Measurements from ENCODE around the gene MYH11. TPM values are rescaled to one million over a fixed set of nuclear protein-coding genes. Genes with fewer than 3 reads are reported as not detected.

The MYH11 gene
- total and polyA plus RNA-seq, 2 donors (not counting 1 experiment from before 2014, with no cell fraction given): 1.3 to 14.5 TPM

- Histone ChIP-seq H2AFZ (ENCODE audit: low read length) (no peak overlapping the region), H3K9ac (ENCODE audit: insufficient read depth, low read length) (no peak overlapping the region), H3K79me2 (ENCODE audit: control insufficient read depth, insufficient read depth, low read length) (no peaks in the 10 kb centered on the region), H3K4me1 (ENCODE audit: control insufficient read depth, extremely low read depth, insufficient read depth, low read length) (no peaks in the 10 kb centered on the region), H3K27ac (ENCODE audit: insufficient read depth, low read length) (no peak overlapping the region), H3K36me3 (ENCODE audit: control insufficient read depth, insufficient read depth, low read length) (no peaks in the 10 kb centered on the region), H3K9me3 (ENCODE audit: control insufficient read depth, insufficient read depth, low read depth, low read length) (no peaks in the 10 kb centered on the region), H3K4me3 (replicated peaks in 1 of 4; ENCODE audit: control extremely low read depth in 1 of 4, insufficient read depth in 1 of 4, low read depth in 3 of 4, low read length in 4 of 4) (no peak overlapping the region), H3K27me3 (ENCODE audit: control insufficient read depth, insufficient read depth, low read length) (peaks cover 9% of the 10 kb centered on the region), H3K4me2 (ENCODE audit: extremely low read depth, insufficient read depth, low read length) (no peak overlapping the region), H4K20me1 (ENCODE audit: control insufficient read depth, extremely low read depth, insufficient read depth, low read length) (no peaks in the 10 kb centered on the region)
- TF ChIP-seq EZH2 (IDR thresholded peaks at IDR 0.05; ENCODE audit: low read length, missing control alignments): no peak
- TF ChIP-seq, protein P1, sequence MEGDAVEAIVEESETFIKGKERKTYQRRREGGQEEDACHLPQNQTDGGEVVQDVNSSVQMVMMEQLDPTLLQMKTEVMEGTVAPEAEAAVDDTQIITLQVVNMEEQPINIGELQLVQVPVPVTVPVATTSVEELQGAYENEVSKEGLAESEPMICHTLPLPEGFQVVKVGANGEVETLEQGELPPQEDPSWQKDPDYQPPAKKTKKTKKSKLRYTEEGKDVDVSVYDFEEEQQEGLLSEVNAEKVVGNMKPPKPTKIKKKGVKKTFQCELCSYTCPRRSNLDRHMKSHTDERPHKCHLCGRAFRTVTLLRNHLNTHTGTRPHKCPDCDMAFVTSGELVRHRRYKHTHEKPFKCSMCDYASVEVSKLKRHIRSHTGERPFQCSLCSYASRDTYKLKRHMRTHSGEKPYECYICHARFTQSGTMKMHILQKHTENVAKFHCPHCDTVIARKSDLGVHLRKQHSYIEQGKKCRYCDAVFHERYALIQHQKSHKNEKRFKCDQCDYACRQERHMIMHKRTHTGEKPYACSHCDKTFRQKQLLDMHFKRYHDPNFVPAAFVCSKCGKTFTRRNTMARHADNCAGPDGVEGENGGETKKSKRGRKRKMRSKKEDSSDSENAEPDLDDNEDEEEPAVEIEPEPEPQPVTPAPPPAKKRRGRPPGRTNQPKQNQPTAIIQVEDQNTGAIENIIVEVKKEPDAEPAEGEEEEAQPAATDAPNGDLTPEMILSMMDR (conservative IDR thresholded peaks at IDR 0.05 in 1 of 2, IDR thresholded peaks at IDR 0.05 in 1 of 2; ENCODE audit: low read depth in 1 of 2, low read length in 2 of 2): no peak
- no peak for DNase-seq (ENCODE audit: low read depth in 2 of 2)
Measured at GRCh38 chr16:15783985-15784384, 72.8 kb downstream of the MYH11 start.

DNA sequence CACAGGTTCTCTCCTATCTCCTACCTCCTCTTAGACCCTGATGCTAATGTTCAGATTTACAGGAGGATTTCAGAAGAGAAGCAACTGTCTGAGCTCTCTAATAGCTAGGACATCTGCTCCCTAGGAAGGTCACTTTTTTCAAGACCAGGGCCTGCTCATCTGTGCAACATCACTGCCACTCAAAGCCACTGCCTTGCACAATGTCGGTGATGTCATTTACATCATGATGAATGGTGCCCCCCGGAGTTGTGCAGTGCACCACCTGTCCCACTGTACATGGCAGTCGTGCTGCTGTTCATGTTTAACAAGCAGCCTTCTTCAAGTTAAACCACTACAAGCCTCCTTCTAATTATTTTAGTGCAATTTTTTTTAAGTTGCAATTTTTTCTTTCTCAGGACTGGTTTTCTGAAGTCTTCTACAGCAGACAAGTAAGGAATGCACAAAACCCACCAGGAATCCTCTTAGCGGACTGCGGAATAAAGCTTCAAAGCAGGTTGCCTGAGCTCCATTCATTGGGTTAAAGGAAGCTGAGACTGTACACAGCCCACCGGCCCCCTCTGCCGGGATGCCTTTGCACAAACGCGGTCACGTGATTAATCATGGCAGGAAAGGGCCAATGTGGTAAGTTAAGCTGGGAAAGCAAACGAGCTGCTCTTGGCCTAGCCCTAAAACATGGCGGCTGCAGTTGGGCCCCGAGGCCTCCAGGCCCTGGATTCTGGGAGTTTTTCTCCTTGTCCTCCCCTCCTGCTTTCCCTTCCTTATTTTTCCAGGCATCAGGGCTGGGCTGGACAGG lies 74.1 kb downstream of the MYH11 start:
- Histone ChIP-seq H3K4me2 (ENCODE audit: extremely low read depth, insufficient read depth, low read length) (no peak overlapping the region), H3K9ac (ENCODE audit: insufficient read depth, low read length) (no peak overlapping the region), H3K9me3 (ENCODE audit: control insufficient read depth, insufficient read depth, low read depth, low read length) (no peaks in the 10 kb centered on the region), H2AFZ (ENCODE audit: low read length) (no peak overlapping the region), H3K79me2 (ENCODE audit: control insufficient read depth, insufficient read depth, low read length) (no peaks in the 10 kb centered on the region), H3K27ac (ENCODE audit: insufficient read depth, low read length) (no peak overlapping the region), H3K36me3 (ENCODE audit: control insufficient read depth, insufficient read depth, low read length) (no peaks in the 10 kb centered on the region), H3K27me3 (ENCODE audit: control insufficient read depth, insufficient read depth, low read length) (peaks cover 9% of the 10 kb centered on the region), H3K4me3 (replicated peaks in 1 of 4; ENCODE audit: control extremely low read depth in 1 of 4, insufficient read depth in 1 of 4, low read depth in 3 of 4, low read length in 4 of 4) (no peak overlapping the region), H4K20me1 (ENCODE audit: control insufficient read depth, extremely low read depth, insufficient read depth, low read length) (no peaks in the 10 kb centered on the region), H3K4me1 (ENCODE audit: control insufficient read depth, extremely low read depth, insufficient read depth, low read length) (no peaks in the 10 kb centered on the region)
- TF ChIP-seq, protein P1 (conservative IDR thresholded peaks at IDR 0.05 in 1 of 2, IDR thresholded peaks at IDR 0.05 in 1 of 2; ENCODE audit: low read depth in 1 of 2, low read length in 2 of 2): no peak
- TF ChIP-seq EZH2 (IDR thresholded peaks at IDR 0.05; ENCODE audit: low read length, missing control alignments): no peak
- DNase-seq (ENCODE audit: low read depth in 2 of 2): peak in 1 of 2 donors; percentile 25

GRCh38 chr16:15781650-15782049 lies 75.2 kb downstream of the MYH11 start:
- H4K20me1 ChIP-seq (ENCODE audit: control insufficient read depth, extremely low read depth, insufficient read depth, low read length): no peaks in the 10 kb centered on the region
- no peak overlapping the region for H3K9ac ChIP-seq (ENCODE audit: insufficient read depth, low read length)
- H3K4me3 ChIP-seq (replicated peaks in 1 of 4; ENCODE audit: control extremely low read depth in 1 of 4, insufficient read depth in 1 of 4, low read depth in 3 of 4, low read length in 4 of 4): no peak overlapping the region
- peaks cover 9% of the 10 kb centered on the region for H3K27me3 ChIP-seq (ENCODE audit: control insufficient read depth, insufficient read depth, low read length)
- no peak overlapping the region for H3K4me2 ChIP-seq (ENCODE audit: extremely low read depth, insufficient read depth, low read length)
- H3K9me3 ChIP-seq (ENCODE audit: control insufficient read depth, insufficient read depth, low read depth, low read length): no peaks in the 10 kb centered on the region
- H3K4me1 ChIP-seq (ENCODE audit: control insufficient read depth, extremely low read depth, insufficient read depth, low read length): no peaks in the 10 kb centered on the region
- H2AFZ ChIP-seq (ENCODE audit: low read length): no peak overlapping the region
- H3K79me2 ChIP-seq (ENCODE audit: control insufficient read depth, insufficient read depth, low read length): no peaks in the 10 kb centered on the region
- TF ChIP-seq, protein P1 (conservative IDR thresholded peaks at IDR 0.05 in 1 of 2, IDR thresholded peaks at IDR 0.05 in 1 of 2; ENCODE audit: low read depth in 1 of 2, low read length in 2 of 2): no peak
- TF ChIP-seq EZH2 (IDR thresholded peaks at IDR 0.05; ENCODE audit: low read length, missing control alignments): no peak
- H3K36me3 ChIP-seq (ENCODE audit: control insufficient read depth, insufficient read depth, low read length): no peaks in the 10 kb centered on the region
- DNase-seq (ENCODE audit: low read depth in 2 of 2): no peak
- no peak overlapping the region for H3K27ac ChIP-seq (ENCODE audit: insufficient read depth, low read length)

Data from fibroblast of lung (primary cell).